ENCODE data around the gene GPR68. TPM values are rescaled to one million over a fixed set of nuclear protein-coding genes. Genes with fewer than 3 reads are reported as not detected.

The GPR68 gene
- total and polyA plus RNA-seq, 4 donors: 2.0 to 6.4 (median 4.3) TPM

DNA sequence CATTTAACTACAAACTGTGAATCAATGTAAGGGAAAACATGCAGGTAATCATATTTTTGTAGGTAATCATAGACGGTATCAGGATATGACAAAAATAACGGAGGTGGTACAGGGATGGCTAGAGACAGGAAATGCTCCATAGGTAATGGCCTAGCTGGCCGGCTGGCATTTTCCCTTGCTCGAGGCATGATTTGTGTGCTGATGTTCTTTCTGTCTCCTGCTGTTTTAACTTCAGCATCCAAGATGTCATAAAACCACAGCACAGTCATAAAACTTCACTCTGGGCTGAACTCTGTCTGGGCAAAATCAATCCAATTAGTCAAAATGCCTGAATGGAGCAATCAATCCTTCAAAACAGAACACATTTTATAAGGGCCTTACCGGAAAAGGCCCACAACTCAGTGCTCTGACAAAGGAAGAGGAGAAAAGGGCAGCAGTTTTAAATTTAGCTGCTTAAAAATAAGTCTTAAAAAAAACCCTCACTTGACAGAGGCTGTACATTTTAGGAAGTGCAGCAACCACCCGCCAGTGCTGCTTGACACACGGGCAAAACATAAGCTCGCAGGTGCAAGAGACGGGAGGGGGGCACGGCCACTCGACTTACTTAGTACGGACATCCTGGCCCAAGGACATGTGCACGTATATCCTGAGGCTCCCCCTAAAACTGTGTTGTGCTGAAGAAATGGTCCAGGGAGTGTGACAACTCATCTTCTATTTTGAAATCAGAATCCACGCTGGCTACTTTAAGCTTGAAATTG, 40.5 kb upstream of the GPR68 start:
- no peak overlapping the region for H3K4me3 ChIP-seq (ENCODE audit: low read depth, low read length)
- no peak overlapping the region for H3K27ac ChIP-seq (ENCODE audit: low read depth, low read length)
- H3K36me3 ChIP-seq (ENCODE audit: control insufficient read depth, insufficient read depth, low read length): peaks cover 37% of the 10 kb centered on the region
- WGBS (ENCODE audit: insufficient coverage): 81% methylated on average over 11 of the region's 14 CpGs
- peak in 1 of 6 donors; percentile 74 for DNase-seq (ENCODE audit: low read depth in 4 of 6, low spot score in 6 of 6)
- H3K9me3 ChIP-seq (ENCODE audit: control insufficient read depth, insufficient read depth, low read length): no peaks in the 10 kb centered on the region
- H3K27me3 ChIP-seq (ENCODE audit: control insufficient read depth, insufficient read depth, low read length): no peaks in the 10 kb centered on the region
- peaks cover 7% of the 10 kb centered on the region for H3K4me1 ChIP-seq (ENCODE audit: control insufficient read depth, insufficient read depth, low read length)

- no peaks in the 10 kb centered on the region for H3K27me3 ChIP-seq (ENCODE audit: control insufficient read depth, insufficient read depth, low read length)
- H3K4me3 ChIP-seq (ENCODE audit: low read depth, low read length): no peak overlapping the region
- no peak overlapping the region for H3K27ac ChIP-seq (ENCODE audit: low read depth, low read length)
- no peak for DNase-seq (ENCODE audit: low read depth in 4 of 6, low spot score in 6 of 6)
- peaks cover 41% of the 10 kb centered on the region for H3K36me3 ChIP-seq (ENCODE audit: control insufficient read depth, insufficient read depth, low read length)
- H3K9me3 ChIP-seq (ENCODE audit: control insufficient read depth, insufficient read depth, low read length): no peaks in the 10 kb centered on the region
- peaks cover 7% of the 10 kb centered on the region for H3K4me1 ChIP-seq (ENCODE audit: control insufficient read depth, insufficient read depth, low read length)
- 80% methylated on average over 7 of the region's 13 CpGs for WGBS (ENCODE audit: insufficient coverage)
Observed at GRCh38 chr14:91284146-91284790, 39.8 kb upstream of the GPR68 start.

GRCh38 chr14:91283666-91284065, 39.2 kb upstream of the GPR68 start:
- Histone ChIP-seq H3K27ac (ENCODE audit: low read depth, low read length) (no peak overlapping the region), H3K4me3 (ENCODE audit: low read depth, low read length) (no peak overlapping the region), H3K27me3 (ENCODE audit: control insufficient read depth, insufficient read depth, low read length) (no peaks in the 10 kb centered on the region), H3K9me3 (ENCODE audit: control insufficient read depth, insufficient read depth, low read length) (no peaks in the 10 kb centered on the region), H3K4me1 (ENCODE audit: control insufficient read depth, insufficient read depth, low read length) (peaks cover 4% of the 10 kb centered on the region), H3K36me3 (ENCODE audit: control insufficient read depth, insufficient read depth, low read length) (peaks cover 42% of the 10 kb centered on the region)
- 93% methylated on average over 4 of the region's 4 CpGs for WGBS (ENCODE audit: insufficient coverage)
- DNase-seq (ENCODE audit: low read depth in 4 of 6, low spot score in 6 of 6): no peak

DNA sequence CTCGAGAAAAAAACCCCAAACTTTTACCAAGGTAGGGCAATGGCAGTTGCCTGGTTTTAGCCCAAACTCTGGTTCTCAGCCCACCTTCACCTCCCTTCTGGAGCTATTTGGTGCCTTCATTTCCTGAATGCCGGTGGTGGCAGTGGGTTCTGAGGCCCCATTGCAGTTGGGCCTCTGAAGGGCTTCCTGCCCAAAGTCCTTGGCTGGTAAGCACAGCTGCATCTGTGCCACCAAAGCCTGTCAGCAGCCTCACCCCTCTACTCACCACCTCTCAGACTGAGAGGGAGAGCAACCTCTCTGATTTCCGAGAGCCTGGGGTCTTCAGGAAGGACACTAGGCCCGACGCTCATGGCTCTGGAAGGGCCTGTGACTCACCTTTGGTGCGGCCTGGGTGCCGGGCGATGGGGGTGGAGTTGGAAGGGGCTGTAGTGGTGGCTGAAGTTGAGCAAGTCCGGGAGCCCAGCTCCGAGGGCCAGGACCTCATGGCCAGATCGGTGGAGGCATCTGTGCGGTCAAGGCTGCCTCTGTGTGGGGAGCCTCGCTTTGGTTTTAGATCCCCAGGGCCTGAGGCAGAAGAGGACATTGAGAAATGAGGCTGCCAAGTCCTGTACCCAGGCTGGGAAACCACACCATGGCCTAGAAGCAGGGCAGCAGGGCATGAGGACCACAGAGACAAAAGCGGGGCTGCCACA, 38.6 kb upstream of the GPR68 start:
- no peak for DNase-seq (ENCODE audit: low read depth in 4 of 6, low spot score in 6 of 6)
- Histone ChIP-seq H3K27me3 (ENCODE audit: control insufficient read depth, insufficient read depth, low read length) (no peaks in the 10 kb centered on the region), H3K27ac (ENCODE audit: low read depth, low read length) (no peak overlapping the region), H3K36me3 (ENCODE audit: control insufficient read depth, insufficient read depth, low read length) (peaks cover 43% of the 10 kb centered on the region), H3K4me3 (ENCODE audit: low read depth, low read length) (no peak overlapping the region), H3K4me1 (ENCODE audit: control insufficient read depth, insufficient read depth, low read length) (peaks cover 4% of the 10 kb centered on the region), H3K9me3 (ENCODE audit: control insufficient read depth, insufficient read depth, low read length) (no peaks in the 10 kb centered on the region)
- 93% methylated on average over 14 of the region's 14 CpGs for WGBS (ENCODE audit: insufficient coverage)

DNA sequence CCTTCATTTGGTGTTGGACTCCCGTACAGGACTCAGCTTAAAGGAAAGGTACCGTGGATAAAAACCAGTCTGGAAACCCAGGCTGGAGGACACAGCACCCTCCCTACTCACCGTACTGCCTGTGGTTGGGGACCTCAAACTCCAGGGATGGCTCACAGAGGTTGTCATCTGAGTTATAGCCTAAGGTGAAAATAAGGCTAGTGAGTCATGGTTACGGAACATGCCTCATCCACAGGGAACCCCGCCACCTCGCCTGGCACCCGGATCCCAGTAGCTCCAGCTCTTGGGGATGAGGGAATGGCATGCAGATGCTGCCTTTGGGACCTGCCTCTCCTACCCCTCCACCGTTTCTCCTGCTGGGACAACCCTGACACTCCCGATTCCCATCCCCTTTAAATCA, 36.8 kb upstream of the GPR68 start:
- H3K27ac ChIP-seq (ENCODE audit: low read depth, low read length): no peak overlapping the region
- peaks cover 4% of the 10 kb centered on the region for H3K4me1 ChIP-seq (ENCODE audit: control insufficient read depth, insufficient read depth, low read length)
- DNase-seq (ENCODE audit: low read depth in 4 of 6, low spot score in 6 of 6): no peak
- no peak overlapping the region for H3K4me3 ChIP-seq (ENCODE audit: low read depth, low read length)
- H3K36me3 ChIP-seq (ENCODE audit: control insufficient read depth, insufficient read depth, low read length): peaks cover 51% of the 10 kb centered on the region
- H3K27me3 ChIP-seq (ENCODE audit: control insufficient read depth, insufficient read depth, low read length): no peaks in the 10 kb centered on the region
- H3K9me3 ChIP-seq (ENCODE audit: control insufficient read depth, insufficient read depth, low read length): no peaks in the 10 kb centered on the region
- WGBS (ENCODE audit: insufficient coverage): 94% methylated on average over 5 of the region's 9 CpGs

GRCh38 chr14:91280129-91280528, 35.6 kb upstream of the GPR68 start:
- H3K9me3 ChIP-seq (ENCODE audit: control insufficient read depth, insufficient read depth, low read length): no peaks in the 10 kb centered on the region
- peaks cover 4% of the 10 kb centered on the region for H3K4me1 ChIP-seq (ENCODE audit: control insufficient read depth, insufficient read depth, low read length)
- no peak for DNase-seq (ENCODE audit: low read depth in 4 of 6, low spot score in 6 of 6)
- no peak overlapping the region for H3K4me3 ChIP-seq (ENCODE audit: low read depth, low read length)
- peaks cover 51% of the 10 kb centered on the region for H3K36me3 ChIP-seq (ENCODE audit: control insufficient read depth, insufficient read depth, low read length)
- 93% methylated on average over 2 of the region's 5 CpGs for WGBS (ENCODE audit: insufficient coverage)
- H3K27ac ChIP-seq (ENCODE audit: low read depth, low read length): no peak overlapping the region
- H3K27me3 ChIP-seq (ENCODE audit: control insufficient read depth, insufficient read depth, low read length): no peaks in the 10 kb centered on the region

DNA sequence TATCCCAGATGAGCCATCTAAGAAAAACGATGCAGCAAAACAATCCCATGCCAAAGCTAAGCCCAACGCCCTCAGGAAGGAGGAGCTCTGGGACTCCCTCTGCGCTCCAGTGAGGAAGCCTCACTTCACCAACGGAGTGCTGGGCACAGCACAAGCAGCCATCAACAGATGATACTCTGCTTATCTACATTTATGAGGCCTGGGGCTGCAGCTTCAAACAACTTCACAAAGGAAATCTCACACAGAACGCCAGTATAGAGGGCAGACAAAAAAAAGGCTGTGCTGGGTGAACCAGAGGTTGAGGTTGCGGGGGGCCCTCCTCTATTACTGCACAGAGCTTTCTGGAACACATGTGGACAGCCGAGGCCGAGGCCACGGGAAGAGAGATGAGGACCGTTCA, 34.9 kb upstream of the GPR68 start:
- H3K27me3 ChIP-seq (ENCODE audit: control insufficient read depth, insufficient read depth, low read length): no peaks in the 10 kb centered on the region
- H3K4me1 ChIP-seq (ENCODE audit: control insufficient read depth, insufficient read depth, low read length): peaks cover 1% of the 10 kb centered on the region
- H3K9me3 ChIP-seq (ENCODE audit: control insufficient read depth, insufficient read depth, low read length): no peaks in the 10 kb centered on the region
- H3K4me3 ChIP-seq (ENCODE audit: low read depth, low read length): no peak overlapping the region
- WGBS (ENCODE audit: insufficient coverage): 90% methylated on average over 9 of the region's 10 CpGs
- no peak overlapping the region for H3K27ac ChIP-seq (ENCODE audit: low read depth, low read length)
- no peak for DNase-seq (ENCODE audit: low read depth in 4 of 6, low spot score in 6 of 6)
- peaks cover 50% of the 10 kb centered on the region for H3K36me3 ChIP-seq (ENCODE audit: control insufficient read depth, insufficient read depth, low read length)

DNA sequence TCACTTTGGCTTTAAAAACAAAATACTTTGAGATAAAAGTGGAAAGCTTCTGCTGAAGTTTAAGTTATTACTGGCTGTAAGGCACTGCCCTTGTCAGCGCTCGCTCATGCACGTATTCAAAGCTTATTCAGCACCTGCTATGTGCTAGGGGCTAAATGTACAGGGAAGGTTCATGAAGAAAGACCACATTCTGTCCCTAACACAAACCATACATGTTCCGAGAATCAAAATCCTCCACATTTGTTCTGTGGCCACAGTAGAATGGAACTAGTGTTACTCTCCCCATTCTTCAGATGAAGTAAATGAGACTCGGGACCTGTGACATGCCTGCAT, 33.8 kb upstream of the GPR68 start:
- Histone ChIP-seq H3K27me3 (ENCODE audit: control insufficient read depth, insufficient read depth, low read length) (no peaks in the 10 kb centered on the region), H3K27ac (ENCODE audit: low read depth, low read length) (no peak overlapping the region), H3K36me3 (ENCODE audit: control insufficient read depth, insufficient read depth, low read length) (peaks cover 57% of the 10 kb centered on the region), H3K4me1 (ENCODE audit: control insufficient read depth, insufficient read depth, low read length) (no peaks in the 10 kb centered on the region), H3K9me3 (ENCODE audit: control insufficient read depth, insufficient read depth, low read length) (no peaks in the 10 kb centered on the region), H3K4me3 (ENCODE audit: low read depth, low read length) (no peak overlapping the region)
- 85% methylated on average over 2 of the region's 5 CpGs for WGBS (ENCODE audit: insufficient coverage)
- DNase-seq (ENCODE audit: low read depth in 4 of 6, low spot score in 6 of 6): no peak

DNA sequence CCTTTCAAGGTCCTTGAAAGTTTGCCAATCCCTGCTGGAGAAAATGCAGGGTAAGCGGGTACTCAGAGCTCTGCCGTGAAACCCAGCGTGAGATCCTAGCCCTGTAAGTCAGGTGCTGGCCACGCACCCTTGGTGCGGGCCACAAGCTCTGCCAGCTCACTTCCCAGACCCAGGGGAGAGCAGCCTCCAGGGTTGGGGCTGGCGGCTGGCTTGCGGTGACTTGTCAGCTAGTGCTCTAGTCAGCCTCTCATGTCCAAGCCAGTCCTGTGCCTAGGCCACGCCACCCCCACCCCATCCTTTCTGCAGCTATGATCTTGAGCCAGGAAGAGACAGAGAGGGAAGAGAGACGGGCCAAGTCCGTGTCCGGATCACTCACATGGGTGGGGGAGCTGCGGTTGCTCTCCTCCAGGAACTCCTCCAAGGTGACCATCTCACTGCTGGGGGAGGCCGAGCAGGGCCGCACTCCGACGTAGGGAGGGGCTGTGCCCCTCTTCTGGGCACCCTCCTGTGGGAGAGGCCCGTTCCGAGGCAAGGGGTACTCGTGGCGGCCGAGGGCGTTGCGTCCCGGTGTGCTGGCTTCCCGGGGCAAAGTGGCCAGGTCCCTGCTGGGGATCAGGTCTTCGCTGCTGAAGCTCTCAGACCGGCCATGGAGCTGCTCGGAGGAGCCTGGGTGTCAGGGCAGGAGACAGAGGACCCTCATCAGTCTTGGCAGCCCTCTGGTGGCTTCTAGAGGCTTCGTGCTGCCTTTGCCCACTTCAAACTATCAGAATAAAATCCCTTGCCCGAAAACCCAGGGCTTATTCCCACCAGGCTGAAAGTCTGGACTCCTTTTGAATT, 33.3 kb upstream of the GPR68 start:
- WGBS (ENCODE audit: insufficient coverage): 89% methylated on average over 29 of the region's 30 CpGs
- no peak for DNase-seq (ENCODE audit: low read depth in 4 of 6, low spot score in 6 of 6)

More for the DNA sequence above, 33.3 kb upstream of the GPR68 start:
- H3K27ac ChIP-seq (ENCODE audit: low read depth, low read length): no peak overlapping the region
- H3K4me3 ChIP-seq (ENCODE audit: low read depth, low read length): no peak overlapping the region
- H3K27me3 ChIP-seq (ENCODE audit: control insufficient read depth, insufficient read depth, low read length): no peaks in the 10 kb centered on the region
- no peaks in the 10 kb centered on the region for H3K9me3 ChIP-seq (ENCODE audit: control insufficient read depth, insufficient read depth, low read length)
- H3K36me3 ChIP-seq (ENCODE audit: control insufficient read depth, insufficient read depth, low read length): peaks cover 58% of the 10 kb centered on the region
- peaks cover 5% of the 10 kb centered on the region for H3K4me1 ChIP-seq (ENCODE audit: control insufficient read depth, insufficient read depth, low read length)

Data from spinal cord (tissue), 10 donors.